Choroid plexus epithelial cell (primary cell): ENCODE data around the gene DYNC1H1.

Experiments used
- DNase-seq: peaks from one replicate; pipeline ENCODE4 v3.0.0-alpha.2; 2010; ENCODE audit warnings: low read depth
- H3K4me3 ChIP-seq: 2 replicates; pipeline ENCODE4 v1.5.1; 2011; ENCODE audit warnings: low read depth, mild to moderate bottlenecking, control low read depth, low read length, moderate library complexity
- TF ChIP-seq, protein P1 (sequence below): conservative IDR thresholded peaks from 2 replicates; pipeline ENCODE4 v1.5.1; 2011; ENCODE audit warnings: low read depth, mild to moderate bottlenecking, control low read depth, inconsistent platforms, low read length, moderate library complexity

DYNC1H1 gene

DNA sequence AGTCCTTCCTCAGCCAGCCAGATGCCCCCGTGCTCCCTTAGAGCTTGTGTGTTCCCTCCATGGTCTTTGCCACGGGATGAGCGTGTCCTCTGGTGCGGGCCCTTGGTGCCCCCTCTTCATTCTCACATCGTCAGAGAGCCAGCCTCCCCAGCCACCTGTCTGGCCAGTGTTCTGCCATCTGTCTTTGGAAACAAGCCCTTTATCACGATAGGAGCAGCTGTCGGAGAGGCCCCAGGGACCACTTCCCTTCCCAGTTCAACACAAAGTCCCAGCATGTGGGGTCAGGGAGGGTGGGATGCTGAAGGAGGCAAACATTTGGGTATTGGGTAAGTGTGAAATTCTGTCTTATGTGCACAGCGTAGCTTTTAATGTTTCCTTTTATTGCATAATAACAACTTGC lies 44.5 kb downstream of the DYNC1H1 start:
- no peak for DNase-seq
- TF ChIP-seq, protein P1, sequence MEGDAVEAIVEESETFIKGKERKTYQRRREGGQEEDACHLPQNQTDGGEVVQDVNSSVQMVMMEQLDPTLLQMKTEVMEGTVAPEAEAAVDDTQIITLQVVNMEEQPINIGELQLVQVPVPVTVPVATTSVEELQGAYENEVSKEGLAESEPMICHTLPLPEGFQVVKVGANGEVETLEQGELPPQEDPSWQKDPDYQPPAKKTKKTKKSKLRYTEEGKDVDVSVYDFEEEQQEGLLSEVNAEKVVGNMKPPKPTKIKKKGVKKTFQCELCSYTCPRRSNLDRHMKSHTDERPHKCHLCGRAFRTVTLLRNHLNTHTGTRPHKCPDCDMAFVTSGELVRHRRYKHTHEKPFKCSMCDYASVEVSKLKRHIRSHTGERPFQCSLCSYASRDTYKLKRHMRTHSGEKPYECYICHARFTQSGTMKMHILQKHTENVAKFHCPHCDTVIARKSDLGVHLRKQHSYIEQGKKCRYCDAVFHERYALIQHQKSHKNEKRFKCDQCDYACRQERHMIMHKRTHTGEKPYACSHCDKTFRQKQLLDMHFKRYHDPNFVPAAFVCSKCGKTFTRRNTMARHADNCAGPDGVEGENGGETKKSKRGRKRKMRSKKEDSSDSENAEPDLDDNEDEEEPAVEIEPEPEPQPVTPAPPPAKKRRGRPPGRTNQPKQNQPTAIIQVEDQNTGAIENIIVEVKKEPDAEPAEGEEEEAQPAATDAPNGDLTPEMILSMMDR = no peak
- no peak overlapping the region for H3K4me3 ChIP-seq

DNA sequence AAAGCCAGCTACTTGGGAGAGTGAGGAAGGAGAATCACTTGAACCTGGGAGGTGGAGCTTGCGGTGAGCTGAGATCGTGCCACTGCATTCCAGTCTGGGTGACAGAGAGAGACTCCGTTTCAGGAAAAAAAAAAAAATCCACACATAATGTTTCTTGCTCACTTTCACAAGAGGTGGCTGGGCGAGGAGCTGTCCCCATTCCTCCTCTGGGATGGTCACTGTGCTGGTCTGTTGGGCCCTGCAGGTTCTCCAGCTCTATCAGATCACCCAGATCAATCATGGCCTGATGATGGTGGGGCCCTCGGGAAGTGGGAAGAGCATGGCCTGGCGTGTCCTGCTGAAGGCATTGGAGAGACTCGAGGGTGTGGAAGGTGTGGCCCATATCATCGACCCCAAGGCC lies 47.3 kb downstream of the DYNC1H1 start:
- no peak for DNase-seq
- TF ChIP-seq, protein P1 = no peak
- H3K4me3 ChIP-seq = no peak overlapping the region

DNA sequence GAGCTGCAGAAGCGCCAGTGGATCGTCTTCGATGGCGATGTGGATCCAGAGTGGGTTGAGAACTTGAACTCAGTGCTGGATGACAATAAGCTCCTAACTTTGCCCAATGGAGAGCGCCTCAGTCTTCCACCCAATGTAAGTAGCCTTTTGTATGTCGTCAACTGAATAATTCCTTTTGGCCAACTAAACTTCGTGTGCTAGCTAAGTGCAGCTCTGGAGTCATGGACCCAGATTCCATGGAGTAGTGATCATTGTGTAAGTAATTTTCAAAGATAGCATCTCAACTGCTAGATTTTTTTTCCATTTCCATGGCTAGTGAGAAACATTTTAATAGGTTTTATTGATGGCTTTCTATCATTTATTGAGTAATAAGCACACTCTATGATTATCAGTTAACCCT lies 48.0 kb downstream of the DYNC1H1 start:
- TF ChIP-seq, protein P1 = no peak
- no peak for DNase-seq
- H3K4me3 ChIP-seq = no peak overlapping the region

DNA sequence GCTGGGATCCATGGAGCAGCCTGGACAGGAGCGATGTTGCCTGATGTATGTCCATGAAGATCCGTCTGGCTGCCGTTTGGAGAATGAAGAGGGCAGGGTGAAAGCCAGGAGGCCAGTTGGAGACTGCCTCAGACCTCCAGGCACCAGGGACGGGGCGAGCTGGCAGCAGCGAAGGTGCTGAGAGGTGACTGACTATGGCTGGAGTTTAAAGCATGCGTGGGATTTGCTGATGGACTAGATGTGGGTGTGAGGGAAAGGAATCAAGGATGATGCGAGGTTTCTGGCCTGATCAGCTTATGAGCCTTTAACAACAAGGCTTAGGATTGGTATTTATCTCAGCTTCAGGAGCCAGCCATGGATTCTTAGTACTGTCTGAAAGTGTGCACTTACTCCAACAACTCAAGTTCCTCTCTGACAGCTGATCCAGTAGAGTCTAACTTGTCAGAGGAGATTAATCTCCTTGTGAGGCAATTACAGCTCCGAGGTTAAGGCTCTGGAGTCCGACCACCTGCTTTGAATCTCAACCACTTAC lies 49.4 kb downstream of the DYNC1H1 start:
- H3K4me3 ChIP-seq = no peak overlapping the region
- TF ChIP-seq, protein P1 = no peak
- no peak for DNase-seq

DNA sequence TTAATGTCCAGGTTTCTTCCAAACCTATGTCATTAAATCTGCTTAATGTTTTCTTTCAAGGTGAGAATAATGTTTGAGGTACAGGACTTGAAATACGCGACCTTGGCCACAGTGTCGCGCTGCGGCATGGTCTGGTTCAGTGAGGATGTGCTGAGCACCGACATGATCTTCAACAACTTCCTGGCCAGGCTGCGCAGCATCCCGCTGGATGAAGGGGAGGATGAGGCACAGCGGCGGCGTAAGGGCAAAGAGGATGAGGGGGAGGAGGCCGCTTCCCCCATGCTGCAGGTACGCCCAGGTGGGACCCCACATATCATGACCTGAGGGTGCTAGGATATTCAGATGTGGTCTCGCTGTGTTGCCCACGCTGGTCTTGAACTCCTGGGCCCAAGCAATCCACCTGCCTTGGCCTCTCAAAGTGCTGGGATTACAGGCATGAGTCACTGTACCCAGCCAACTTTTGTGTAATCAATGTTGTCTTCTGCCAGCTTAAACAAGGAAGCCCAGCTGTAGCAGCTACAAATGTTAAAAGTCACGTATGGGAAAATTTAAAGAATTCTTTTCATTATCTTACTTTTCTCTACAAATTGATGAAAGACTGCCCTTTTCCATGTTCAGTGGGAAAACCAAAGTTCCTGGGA lies 50.8 kb downstream of the DYNC1H1 start:
- peak; percentile 17 for DNase-seq
- TF ChIP-seq, protein P1 = no peak
- H3K4me3 ChIP-seq = no peak overlapping the region

DNA sequence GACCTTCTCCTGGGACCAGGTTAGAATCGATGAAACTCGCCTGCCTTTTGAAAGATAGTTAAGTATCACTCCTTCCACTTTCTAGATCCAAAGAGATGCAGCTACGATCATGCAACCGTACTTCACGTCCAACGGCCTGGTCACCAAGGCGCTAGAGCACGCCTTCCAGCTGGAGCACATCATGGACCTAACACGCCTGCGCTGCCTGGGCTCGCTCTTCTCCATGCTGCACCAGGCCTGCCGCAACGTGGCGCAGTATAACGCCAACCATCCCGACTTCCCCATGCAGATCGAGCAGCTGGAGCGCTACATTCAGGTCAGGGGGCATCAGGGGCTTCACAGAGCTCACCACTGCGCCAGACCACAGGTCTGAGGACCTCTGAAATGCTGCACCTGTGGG lies 51.4 kb downstream of the DYNC1H1 start:
- DNase-seq = no peak
- no peak overlapping the region for H3K4me3 ChIP-seq
- TF ChIP-seq, protein P1 = no peak
